ENCODE data around the gene HS1BP3.

DNA sequence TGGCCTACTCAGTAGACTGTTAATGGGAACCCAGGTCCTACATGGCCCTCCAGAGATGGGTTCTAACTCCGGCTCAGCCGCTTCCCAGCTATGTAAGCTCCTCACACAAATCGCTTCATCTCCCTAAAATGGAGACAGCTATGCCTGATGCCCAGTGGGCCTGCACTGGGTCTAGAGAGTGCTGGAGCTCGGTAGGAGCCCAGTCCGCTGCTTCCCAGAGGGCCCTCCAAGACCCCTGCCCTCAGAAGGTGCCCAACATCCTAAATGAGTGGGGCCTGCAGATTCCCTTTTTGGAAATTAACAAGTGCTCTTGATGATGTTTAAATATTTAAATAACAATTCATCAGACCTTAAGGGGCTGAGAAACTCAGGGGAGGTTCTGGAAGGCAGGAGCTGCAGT is 47.1 kb downstream of the HS1BP3 start:
- no peak for TF ChIP-seq CTCF (conservative IDR thresholded peaks at IDR 0.05; ENCODE audit: low read depth, low read length)
- no peak for TF ChIP-seq EZH2 (IDR thresholded peaks at IDR 0.05; ENCODE audit: low read length, unreplicated experiment)

Measured in PC-3 (cell line).